Lower lobe of right lung (tissue), 2 donors: Measurements from ENCODE around the gene LIPT2. TPM values are rescaled to one million over a fixed set of nuclear protein-coding genes. Genes with fewer than 3 reads are reported as not detected.

Experiments
- ATAC-seq, 2 donors: fragments of 200-7000 bp; cut with Tn5 transposase; one replicate each; pipeline ENCODE4 v1.9.1; 2020 to 2022; ENCODE audit warnings: mild to moderate bottlenecking in 2 of 2, moderate library complexity in 2 of 2
- DNase-seq: peaks from one replicate; pipeline ENCODE4 v3.0.0-alpha.2; 2020
- H3K27ac ChIP-seq: fragments of 200-600 bp; one replicate; pipeline ENCODE4 v1.8.0; 2022
- H3K27me3 ChIP-seq: fragments of 200-600 bp; one replicate; pipeline ENCODE4 v1.8.0; 2022; ENCODE audit warnings: low read depth
- H3K36me3 ChIP-seq: fragments of 200-600 bp; one replicate; pipeline ENCODE4 v1.8.0; 2022; ENCODE audit warnings: mild to moderate bottlenecking
- H3K4me1 ChIP-seq: fragments of 200-600 bp; one replicate; pipeline ENCODE4 v1.8.0; 2022
- H3K4me3 ChIP-seq: fragments of 200-600 bp; one replicate; pipeline ENCODE4 v1.8.0; 2022; ENCODE audit warnings: mild to moderate bottlenecking
- H3K9me3 ChIP-seq: fragments of 200-600 bp; one replicate; pipeline ENCODE4 v1.8.0; 2022
- intact Hi-C: fragments of 100-400 bp; cut with DNase I; formaldehyde crosslinking; loops from one replicate; pipeline ENCODE4 v1.11.0; 2022
- total RNA-seq: library from RNA; stranded (reverse); fragmentation: NEBNext Ultra II Directional; extraction: Animal tissue kit (Norgen Biotek cat#: 25700); gene quantifications from one replicate; pipeline ENCODE4 v1.2.1, GENCODE V29; 2021
- TF ChIP-seq, protein P1 (sequence below): fragments of 200-600 bp; IDR thresholded peaks from one replicate; pipeline ENCODE4 v1.8.0; 2022; ENCODE audit warnings: antibody characterized with exemption, mild to moderate bottlenecking
- donor health status: DM: no; HTN: yes; CAD: no; lungs with severe emphysema.

Gene LIPT2
- total RNA-seq, 1 donor from 2014 or later, result 2.7 TPM

DNA sequence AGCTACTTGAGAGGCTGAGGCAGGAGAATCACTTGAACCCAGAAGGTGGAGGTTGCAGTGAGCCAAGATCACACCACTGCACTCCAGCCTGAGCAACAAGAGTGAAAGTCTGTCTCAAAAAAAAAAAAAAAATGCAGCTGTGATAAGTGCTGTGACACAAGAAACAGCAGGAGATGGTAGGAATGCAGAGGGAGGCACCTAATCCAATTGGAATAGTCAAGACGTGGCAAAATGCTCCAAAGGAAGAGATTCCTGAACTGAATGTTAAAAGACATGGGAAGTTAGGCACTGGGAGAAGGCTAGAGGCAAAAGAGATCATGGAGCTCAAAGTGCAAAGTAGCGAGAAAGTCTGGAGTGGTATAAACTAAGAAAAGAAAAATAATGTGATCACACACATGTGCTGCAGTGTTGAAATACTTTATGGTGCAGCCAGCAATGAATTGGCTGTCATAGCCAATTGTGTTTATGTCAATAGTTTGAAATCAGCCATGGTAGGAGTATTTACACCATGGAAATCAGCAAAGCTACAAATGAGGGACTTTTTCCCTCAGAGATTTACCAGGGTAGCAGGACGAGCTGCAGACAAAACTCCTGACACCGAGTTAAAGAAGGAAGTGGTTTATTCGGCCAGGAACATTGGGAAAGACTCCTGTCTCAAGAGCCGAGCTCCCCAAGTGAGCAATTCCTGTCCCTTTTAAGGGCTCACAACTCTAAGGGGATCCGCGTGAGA is 40.9 kb upstream of the LIPT2 start:
- TF ChIP-seq, protein P1, sequence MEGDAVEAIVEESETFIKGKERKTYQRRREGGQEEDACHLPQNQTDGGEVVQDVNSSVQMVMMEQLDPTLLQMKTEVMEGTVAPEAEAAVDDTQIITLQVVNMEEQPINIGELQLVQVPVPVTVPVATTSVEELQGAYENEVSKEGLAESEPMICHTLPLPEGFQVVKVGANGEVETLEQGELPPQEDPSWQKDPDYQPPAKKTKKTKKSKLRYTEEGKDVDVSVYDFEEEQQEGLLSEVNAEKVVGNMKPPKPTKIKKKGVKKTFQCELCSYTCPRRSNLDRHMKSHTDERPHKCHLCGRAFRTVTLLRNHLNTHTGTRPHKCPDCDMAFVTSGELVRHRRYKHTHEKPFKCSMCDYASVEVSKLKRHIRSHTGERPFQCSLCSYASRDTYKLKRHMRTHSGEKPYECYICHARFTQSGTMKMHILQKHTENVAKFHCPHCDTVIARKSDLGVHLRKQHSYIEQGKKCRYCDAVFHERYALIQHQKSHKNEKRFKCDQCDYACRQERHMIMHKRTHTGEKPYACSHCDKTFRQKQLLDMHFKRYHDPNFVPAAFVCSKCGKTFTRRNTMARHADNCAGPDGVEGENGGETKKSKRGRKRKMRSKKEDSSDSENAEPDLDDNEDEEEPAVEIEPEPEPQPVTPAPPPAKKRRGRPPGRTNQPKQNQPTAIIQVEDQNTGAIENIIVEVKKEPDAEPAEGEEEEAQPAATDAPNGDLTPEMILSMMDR, result no peak
- Histone ChIP-seq H3K9me3 (no peaks in the 10 kb centered on the region), H3K4me3 (no peak overlapping the region), H3K36me3 (no peaks in the 10 kb centered on the region), H3K4me1 (peaks cover 6% of the 10 kb centered on the region), H3K27me3 (no peaks in the 10 kb centered on the region), H3K27ac (no peak overlapping the region)
- no peak for DNase-seq
- intact Hi-C loops, result no loop called here
- ATAC-seq, result no peak

DNA sequence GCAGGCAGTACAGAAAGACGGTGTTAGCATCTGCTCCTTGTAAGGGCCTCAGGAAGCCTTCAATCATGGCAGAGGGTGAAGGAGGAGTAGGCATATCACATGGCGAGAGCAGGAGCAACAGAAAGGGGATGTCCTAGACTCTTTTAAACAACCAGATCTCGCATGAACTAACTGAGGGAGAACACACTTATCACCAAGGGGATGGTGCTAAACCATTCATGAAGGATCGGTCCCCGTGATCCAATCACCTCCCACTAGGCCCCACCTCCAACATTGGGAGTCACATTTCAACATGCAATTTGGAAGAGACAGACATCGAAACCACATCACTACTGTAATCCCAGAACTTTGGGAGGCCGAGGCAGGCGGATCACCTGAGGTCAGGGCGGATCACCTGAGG is 39.9 kb upstream of the LIPT2 start:
- no peak for ATAC-seq
- H3K36me3 ChIP-seq, result no peaks in the 10 kb centered on the region
- no peak overlapping the region for H3K4me3 ChIP-seq
- no peak for DNase-seq
- H3K9me3 ChIP-seq, result no peaks in the 10 kb centered on the region
- H3K27me3 ChIP-seq, result no peaks in the 10 kb centered on the region
- intact Hi-C loops, result no loop called here
- TF ChIP-seq, protein P1, result no peak
- no peak overlapping the region for H3K27ac ChIP-seq
- peaks cover 6% of the 10 kb centered on the region for H3K4me1 ChIP-seq

DNA sequence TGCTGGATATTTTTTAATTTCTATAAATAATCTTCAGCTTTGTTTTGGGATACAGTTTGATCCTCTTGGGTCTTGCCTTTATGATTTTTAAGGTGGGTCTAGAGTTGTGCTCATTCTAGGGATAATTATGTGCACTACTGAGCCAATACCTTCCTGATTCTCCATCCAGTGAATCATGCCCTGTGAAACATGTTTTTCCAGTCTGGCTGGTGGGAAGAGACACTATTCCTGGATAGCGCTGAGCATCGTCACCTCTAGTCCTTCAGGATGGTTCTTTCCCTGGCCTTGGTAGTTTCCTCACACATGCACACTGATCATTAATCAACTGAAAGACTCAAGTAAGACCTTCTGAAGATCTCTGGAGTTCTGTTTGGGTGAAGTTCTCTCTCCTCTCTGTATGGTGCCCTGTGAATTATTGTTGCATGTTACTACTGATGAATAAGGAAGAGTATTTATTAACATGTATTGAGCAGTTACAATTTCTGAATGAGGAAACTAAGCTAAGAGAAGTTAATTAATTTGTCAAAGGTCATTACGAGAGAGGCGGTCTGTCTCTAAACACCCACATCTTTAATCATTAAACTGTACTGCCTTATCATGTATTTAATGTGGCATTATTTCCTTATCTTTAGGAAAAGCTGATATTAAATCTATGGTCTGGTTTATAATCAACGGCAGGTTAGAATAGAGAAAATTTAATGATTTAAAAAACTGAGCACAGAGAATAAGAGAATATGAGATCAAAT is 39.1 kb upstream of the LIPT2 start:
- ATAC-seq, result no peak
- intact Hi-C loops, result no loop called here
- Histone ChIP-seq H3K27ac (no peak overlapping the region), H3K4me3 (no peak overlapping the region), H3K36me3 (no peaks in the 10 kb centered on the region), H3K9me3 (no peaks in the 10 kb centered on the region), H3K4me1 (peaks cover 6% of the 10 kb centered on the region), H3K27me3 (no peaks in the 10 kb centered on the region)
- TF ChIP-seq, protein P1, result no peak
- DNase-seq, result no peak

DNA sequence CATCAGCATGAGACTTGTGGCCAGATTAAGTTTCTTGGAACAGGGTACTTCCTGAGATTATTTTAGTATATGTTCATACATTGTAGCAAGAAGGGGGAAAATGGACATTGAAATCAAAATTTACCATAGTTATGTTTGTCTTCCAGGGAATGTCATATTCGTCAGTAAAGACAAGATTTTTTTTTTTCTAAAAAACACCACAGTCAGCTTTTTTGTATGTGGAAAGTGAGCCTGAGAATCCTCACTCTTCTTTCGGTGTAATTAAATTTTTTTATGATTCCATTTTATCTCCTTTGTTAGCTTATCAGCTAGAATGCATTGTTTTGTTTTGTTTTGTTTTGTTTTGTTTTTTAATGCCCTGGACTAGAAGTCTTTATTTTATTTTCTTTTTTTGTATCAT is 31.5 kb upstream of the LIPT2 start:
- H3K27me3 ChIP-seq, result no peaks in the 10 kb centered on the region
- no peaks in the 10 kb centered on the region for H3K9me3 ChIP-seq
- H3K36me3 ChIP-seq, result no peaks in the 10 kb centered on the region
- TF ChIP-seq, protein P1, result no peak
- ATAC-seq (no peak), DNase-seq (no peak)
- H3K4me3 ChIP-seq, result no peak overlapping the region
- intact Hi-C loops, result no loop called here
- H3K4me1 ChIP-seq, result no peaks in the 10 kb centered on the region
- H3K27ac ChIP-seq, result no peak overlapping the region

DNA sequence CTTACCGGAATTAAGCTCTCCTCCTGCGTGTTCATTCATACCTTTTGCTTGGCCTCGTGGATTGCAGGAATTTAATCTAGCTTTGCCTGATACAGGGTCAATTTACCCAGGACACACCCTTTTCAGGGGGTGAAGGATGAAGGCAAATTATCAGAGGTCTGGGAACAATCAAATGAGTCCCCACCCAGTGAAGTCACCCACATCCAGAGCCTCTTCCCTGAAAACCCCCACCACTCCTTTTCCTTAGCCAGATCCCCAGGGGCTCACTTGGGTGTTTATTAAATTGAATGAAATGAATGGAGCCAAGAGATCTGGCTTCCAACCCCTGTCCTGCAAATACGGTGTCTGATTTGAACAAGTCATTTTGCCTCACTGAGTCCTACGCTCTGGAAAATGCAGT is 31.0 kb upstream of the LIPT2 start:
- Histone ChIP-seq H3K9me3 (no peaks in the 10 kb centered on the region), H3K27me3 (no peaks in the 10 kb centered on the region), H3K4me1 (no peaks in the 10 kb centered on the region), H3K36me3 (no peaks in the 10 kb centered on the region), H3K4me3 (no peak overlapping the region), H3K27ac (no peak overlapping the region)
- DNase-seq (no peak), ATAC-seq (no peak)
- intact Hi-C loops, result no loop called here
- TF ChIP-seq, protein P1, result no peak
